ENCODE results near the gene LY6G6D.
"Not testable (repeated sequence)": the region's sequence is repeated elsewhere in the genome, so short reads cannot be mapped to it uniquely, and the experiment has no call there.

DNA sequence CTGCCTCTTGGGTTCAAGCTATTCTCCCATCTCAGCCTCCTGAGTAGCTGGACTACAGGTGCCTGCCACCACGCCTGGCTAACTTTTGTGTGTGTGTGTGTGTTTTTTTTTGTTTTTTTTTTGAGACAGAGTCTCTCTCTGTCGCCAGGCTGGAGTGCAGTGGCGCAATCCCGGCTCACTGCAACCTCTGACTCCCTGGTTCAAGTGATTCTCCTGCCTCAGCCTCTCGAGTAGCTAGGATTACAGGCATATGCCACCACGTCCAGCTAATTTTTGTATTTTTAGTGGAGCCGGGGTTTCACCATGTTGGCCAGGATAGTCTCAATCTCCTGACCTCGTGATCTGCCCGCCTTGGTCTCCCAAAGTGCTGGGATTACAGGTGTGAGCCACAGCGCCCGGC lies 6.0 kb upstream of the LY6G6D start:
- TF ChIP-seq, protein P1, sequence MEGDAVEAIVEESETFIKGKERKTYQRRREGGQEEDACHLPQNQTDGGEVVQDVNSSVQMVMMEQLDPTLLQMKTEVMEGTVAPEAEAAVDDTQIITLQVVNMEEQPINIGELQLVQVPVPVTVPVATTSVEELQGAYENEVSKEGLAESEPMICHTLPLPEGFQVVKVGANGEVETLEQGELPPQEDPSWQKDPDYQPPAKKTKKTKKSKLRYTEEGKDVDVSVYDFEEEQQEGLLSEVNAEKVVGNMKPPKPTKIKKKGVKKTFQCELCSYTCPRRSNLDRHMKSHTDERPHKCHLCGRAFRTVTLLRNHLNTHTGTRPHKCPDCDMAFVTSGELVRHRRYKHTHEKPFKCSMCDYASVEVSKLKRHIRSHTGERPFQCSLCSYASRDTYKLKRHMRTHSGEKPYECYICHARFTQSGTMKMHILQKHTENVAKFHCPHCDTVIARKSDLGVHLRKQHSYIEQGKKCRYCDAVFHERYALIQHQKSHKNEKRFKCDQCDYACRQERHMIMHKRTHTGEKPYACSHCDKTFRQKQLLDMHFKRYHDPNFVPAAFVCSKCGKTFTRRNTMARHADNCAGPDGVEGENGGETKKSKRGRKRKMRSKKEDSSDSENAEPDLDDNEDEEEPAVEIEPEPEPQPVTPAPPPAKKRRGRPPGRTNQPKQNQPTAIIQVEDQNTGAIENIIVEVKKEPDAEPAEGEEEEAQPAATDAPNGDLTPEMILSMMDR (conservative IDR thresholded peaks at IDR 0.05; ENCODE audit: low read depth, low read length): not testable (repeated sequence)
- not testable (repeated sequence) for TF ChIP-seq EZH2 (IDR thresholded peaks at IDR 0.05; ENCODE audit: borderline replicate concordance, low read depth, low read length, poor library complexity, severe bottlenecking)
